Measurements from ENCODE around the gene ABHD12.

The ABHD12 gene

GRCh38 chr20:25380945-25381614 lies 9.6 kb downstream of the ABHD12 start:
- no peak for DNase-seq

DNA sequence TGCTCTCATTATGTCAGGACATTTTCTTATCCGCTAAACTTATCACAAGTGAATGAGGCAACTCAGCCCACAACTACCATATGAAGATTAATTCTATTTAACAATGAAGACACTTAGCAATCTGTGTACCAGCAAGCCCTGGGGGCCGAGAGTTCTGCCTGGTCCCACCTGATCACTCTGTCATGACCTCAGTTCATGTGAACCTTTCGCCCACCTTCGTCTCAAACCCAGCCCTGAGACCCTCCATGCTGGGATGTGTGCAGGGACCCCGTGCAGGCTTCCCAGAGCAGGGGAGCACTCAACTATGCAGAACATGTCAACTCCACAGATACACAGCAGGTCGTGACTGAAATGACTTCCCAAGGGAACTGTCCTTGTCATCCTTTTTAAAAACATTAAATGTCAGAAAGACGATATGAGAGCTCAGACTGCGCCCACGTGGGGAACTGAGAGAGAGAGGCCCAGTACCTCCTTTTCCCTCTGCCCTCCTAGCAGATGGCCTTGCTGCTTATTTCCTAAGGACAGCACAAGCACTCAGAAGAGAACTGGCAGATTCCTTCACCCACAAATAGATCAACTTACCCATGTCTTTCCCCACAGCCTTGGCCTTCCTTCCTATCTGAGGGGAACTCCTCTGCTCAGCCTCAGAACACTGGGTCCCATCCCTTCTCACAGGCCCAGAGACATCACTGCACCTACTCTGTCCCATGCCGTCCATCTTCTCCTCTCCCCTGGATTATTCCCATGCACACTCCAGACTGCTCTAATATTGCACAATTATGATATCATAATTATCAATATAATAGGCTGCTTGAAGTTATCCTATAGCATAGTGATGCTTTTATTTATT lies 11.5 kb downstream of the ABHD12 start:
- DNase-seq: no peak

DNA sequence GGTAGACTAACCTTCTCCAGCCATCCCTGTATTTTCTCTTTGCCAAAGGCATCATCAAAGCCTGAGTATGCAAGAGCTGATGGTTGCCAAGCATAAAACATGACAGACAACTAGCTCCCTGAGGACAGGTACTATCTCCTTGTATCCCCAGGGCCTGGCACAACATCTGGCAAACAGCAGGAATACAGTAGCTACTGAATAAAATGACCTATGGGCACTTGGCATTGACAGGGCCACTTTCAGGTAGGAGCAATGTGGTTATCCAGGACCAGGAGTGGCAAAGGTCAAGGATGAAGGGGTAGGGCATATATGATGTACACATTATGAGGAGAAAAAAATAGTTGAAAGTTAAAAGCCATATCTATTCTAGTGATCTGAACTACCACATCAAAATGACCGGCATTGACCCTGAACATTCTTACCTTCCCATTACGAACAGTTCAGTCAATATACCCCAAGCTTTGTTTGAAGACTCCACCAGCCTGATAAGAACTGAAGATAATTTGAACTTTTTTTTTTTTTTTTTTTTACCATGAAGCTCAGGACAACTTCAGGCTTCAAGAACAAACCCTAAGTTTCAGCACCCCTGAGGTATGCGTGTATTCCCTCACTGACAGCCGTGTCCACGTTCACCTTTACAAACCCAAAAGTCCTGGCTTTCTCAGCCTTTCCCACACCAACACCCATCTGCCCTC lies 12.3 kb downstream of the ABHD12 start:
- DNase-seq: no peak

GRCh38 chr20:25376886-25377285 lies 13.7 kb downstream of the ABHD12 start:
- DNase-seq: no peak

DNA sequence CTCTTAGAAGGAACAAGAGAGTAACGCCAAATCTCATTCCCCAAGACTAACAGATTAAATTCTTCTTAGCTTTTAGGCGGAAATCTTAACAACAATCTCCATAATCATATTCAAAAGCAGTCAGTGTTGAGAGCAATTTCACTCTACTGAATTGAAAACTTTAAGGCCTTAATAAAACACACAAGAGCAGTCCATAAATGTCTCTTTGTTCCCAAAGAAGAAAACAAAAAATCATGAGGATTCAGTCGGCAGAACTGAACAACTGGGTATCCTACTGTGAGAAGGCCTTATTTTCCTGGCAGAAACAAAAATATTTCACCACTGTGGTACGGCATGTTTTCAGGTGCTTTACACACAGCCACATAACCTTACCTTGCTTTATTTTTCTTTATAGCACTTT lies 14.4 kb downstream of the ABHD12 start:
- DNase-seq: no peak

DNA sequence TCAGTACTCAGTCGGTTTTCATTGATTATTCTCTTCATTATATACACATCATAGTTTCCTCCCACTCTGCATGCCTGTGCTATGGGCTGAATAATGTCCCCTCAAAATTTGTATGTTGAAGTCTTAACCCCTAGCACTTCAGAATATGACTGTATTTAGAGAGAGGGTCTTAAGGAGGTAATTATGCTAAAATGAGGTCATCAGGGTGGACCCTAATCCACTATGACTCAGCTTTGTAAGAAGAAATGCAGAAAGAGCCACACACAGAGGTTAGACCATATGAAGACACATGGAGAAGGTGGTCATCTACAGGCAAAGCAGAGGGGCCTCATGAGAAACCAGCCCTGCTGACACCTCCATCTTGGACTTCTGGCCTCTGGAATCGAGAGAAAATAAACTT lies 15.8 kb downstream of the ABHD12 start:
- no peak for DNase-seq

- DNase-seq: no peak
Measured at GRCh38 chr20:25372584-25373336, 17.9 kb downstream of the ABHD12 start.

DNA sequence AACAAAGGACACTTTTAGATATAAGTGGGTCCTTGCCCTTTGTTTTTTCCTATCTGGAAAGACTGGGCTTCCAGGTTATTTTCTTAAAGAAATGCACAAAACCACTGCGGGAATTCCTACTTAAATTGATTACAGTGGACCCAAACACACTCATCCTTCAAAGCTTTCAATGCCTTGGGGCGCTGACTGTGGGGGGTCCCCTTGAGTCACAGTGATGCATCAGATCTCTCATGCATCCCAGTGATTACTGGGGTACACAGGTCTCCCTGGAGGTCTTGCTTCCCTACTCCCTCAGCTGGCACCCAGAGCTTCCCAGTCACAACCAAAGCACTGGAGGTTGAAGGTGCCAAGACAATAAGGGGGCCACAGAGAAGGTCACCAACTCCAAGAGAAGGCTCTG lies 20.7 kb downstream of the ABHD12 start:
- no peak for DNase-seq

DNA sequence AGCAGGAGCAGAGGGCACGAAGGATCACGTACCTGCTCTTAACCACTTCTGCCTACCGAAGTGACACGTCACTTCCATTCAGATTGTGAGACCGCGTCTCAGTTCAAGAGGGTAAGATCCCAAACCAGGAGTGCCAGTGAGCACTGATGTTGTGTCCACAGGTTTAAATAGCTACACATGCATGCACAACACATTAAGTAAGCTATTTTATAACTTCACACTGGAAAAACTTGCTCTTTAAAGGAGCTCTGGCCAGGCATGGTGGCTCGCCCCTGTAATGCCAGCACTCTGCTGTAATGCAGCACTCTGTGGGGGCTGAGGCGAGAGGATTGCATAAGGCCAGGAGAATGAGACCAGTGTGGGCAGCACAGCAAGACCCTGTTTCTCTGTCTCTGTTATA lies 21.1 kb downstream of the ABHD12 start:
- no peak for DNase-seq

DNA sequence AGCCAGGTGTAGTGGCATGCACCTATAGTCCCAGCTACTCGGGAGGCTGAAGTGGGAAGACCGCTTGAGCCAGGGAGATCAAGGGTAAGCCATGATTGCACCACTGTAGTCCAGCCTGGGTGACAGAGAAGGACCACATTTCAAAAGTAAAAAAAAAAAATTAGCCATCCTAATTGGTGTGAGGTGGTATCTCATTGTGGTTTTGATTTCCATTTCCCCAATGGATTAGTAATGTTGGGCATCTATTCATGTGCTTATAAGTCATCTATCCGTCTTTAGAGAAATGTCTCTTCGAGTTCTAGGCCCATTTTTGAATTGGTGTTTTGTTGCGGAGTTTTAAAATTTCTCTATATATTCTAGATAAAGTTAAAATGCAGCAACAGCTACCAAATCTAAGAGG lies 21.7 kb downstream of the ABHD12 start:
- no peak for DNase-seq

GRCh38 chr20:25368526-25368925 lies 22.1 kb downstream of the ABHD12 start:
- no peak for DNase-seq

- DNase-seq: peak; percentile 26
Measured at GRCh38 chr20:25364879-25365699, 25.5 kb downstream of the ABHD12 start.

DNA sequence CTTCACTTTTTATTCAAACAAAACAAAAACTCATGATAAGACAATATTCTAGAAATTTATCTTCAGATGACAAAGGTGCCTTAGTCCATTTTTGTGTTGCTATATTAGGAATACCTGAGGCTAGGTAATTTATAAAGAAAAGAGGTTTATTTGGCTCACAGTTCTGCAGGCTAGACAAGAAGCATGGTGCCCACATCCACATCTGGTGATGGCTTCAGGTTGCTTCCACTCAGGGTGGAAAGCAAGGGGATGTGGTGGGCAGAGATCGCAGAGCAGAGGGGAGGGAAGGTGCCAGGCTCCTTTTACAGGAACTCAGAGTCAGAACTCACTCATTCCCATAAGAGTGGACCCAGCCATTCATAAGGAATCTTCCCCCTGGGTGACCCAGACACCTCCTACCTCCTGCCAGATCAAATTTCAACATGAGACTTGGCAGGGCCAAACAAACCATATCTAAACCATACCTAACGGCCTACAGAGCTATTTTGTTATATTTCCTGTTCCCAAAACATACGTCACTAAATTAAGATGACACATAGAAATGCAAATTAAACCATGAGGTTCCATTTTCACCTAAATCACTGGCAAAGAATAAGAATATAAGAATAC lies 26.4 kb downstream of the ABHD12 start:
- no peak for DNase-seq

- no peak for DNase-seq
Measured at GRCh38 chr20:25361287-25361683, 29.4 kb downstream of the ABHD12 start.

DNA sequence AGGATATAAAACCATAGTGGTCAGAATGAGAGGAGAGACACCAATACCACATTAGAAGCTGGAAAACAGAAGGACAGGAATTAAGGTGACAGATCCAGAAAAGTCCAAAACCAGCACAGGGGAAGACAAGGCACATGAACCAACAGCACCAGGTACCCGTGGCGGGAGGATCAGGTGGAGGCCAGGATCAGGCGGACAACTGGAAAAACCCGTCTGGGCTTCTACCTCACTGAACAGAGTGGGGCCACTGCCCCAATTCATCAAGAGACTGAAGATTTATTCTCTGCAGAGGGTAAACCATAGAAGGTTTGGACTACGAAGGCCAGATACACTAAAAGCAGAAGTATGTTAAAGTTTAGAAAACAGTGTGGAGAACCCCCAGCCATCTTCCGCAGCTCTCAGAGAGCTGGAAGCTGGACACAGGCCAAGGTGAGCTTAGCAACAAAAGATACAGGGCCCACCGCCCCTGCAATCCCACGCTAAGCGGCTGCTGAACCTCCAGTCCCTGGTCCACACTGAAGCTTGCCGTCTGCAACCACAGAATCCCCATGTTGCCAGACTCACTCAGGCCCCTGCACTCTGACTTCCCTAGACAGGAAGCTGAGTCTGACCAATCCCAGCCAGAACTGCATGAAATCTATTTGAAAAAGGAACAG lies 29.9 kb downstream of the ABHD12 start:
- peak; percentile 31 for DNase-seq

- peak; percentile 68 for DNase-seq
Measured at GRCh38 chr20:25356271-25356933, 34.2 kb downstream of the ABHD12 start.

DNA sequence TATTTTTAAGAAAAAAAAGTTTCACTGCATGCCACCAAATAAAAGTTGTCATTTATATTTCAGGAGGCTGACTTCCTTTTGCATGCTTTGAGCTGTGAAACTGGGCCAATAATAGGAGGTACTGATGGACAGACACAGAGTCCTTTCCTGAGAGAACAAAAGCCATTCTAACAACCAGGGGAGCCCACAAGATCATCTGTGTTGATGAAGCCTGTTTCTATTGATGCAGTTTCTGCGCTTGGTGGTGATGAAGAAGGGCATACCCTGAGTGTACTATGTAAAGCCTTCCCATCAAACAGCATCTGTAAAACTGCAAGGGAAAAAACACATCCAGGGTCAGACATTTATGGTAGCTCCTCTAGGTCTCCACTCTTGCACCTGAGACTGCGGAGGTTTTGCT lies 34.8 kb downstream of the ABHD12 start:
- no peak for DNase-seq

GRCh38 chr20:25355011-25355595 lies 35.5 kb downstream of the ABHD12 start:
- no peak for DNase-seq

- no peak for DNase-seq
Measured at GRCh38 chr20:25353747-25354705, 36.6 kb downstream of the ABHD12 start.
